Kidney glomerular epithelial cell (primary cell): ENCODE data around the gene IDH1.
"Not testable (repeated sequence)": the region's sequence is repeated elsewhere in the genome, so short reads cannot be mapped to it uniquely, and the experiment has no call there.

Experiments
- DNase-seq: peaks from one replicate; lab custom pipeline; 2025; lab: John Stamatoyannopoulos, UW

Gene IDH1

DNA sequence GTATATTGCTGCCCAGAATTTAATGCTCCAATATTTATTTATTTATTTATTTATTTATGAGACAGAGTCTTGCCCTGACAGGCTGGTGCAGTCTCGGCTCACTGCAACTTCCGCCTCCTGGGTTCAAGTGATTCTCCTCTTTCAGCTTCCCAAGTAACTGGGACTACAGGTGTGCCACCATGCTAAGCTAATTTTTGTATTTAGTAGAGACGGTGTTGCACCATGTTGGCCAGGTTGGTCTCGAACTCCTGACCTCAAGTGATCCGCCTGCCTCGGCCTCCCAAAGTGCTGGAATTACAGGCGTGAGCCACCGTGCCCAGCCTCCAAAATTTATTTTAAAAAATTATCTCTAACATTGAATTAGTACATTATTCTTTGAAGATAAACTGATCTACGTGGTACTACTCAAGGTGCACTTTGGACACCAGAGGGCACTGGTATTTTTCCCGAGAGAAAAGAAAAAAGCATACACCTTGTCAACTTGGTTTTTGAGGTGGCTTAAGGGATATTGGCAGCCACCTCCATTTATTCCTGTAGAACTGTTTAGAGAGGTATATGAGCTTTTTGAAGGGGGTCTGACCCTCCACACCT lies 1.4 kb upstream of the IDH1 start:
- DNase-seq, result no peak

DNA sequence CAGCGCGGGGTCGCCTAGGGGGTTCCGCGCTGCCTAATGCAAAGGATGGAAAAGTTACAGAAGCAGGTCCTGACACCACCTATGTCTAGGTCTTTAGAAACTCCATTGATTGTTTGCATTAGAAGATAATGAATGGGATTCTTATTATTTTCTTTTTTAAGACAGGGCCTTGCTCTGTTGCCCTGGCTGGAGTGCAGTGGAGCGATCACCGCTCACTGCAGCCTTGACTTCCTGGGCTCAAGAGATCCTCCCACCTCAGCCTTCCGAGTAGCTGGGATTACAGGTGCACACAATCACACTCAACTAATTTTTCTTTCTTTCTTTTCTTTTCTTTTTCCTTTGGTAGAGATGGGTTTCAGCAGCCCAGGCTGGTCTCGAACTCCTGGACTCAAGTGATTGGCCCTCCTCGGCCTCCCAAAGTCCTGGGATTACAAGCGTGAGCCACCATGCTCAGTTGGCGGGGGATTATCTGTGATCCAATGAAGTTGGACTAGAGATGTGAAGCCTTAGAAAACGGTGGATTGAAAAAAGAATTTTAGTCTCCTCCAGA lies 761 bp upstream of the IDH1 start:
- no peak for DNase-seq

DNA sequence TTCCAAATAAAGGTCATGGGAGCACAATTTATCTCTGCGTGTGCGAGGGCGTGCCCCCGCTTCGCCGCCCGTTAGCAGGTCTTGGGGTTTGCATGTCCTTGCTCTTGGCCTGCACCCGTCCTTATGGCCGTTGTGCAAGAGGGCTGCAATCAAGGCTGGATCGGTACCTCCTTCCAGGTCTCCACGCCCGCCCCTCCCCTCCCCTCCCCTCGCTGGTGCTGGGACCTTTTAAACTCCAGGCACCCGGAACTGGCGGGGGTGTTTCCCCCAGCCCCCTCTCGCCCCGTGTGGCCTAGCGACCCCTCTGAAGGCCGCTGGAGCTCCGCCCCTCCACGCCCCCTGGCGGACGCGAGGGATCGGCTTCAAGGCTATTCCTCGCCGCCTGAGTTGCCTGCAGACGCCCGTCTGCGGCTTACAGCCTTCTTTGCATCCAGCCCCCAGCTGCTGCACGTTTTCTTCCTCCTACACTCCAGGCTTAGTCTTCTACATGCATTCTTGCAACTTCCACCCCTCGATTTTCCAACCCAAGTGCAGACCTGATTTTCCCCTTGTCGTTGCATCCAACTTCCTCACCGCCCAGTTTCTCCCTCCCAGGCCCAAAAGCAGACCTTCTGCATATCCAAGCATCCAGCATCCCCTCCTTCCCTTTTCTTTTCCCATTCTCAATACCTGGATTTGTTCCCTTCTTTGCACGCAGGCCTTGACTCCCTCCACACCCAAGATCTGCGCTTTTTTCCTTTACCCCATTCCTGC lies 577 bp downstream of the IDH1 start:
- peak; percentile 51 for DNase-seq

GRCh38 chr2:208253600-208254117 lies 1.2 kb downstream of the IDH1 start:
- DNase-seq, result peak; percentile 18

DNA sequence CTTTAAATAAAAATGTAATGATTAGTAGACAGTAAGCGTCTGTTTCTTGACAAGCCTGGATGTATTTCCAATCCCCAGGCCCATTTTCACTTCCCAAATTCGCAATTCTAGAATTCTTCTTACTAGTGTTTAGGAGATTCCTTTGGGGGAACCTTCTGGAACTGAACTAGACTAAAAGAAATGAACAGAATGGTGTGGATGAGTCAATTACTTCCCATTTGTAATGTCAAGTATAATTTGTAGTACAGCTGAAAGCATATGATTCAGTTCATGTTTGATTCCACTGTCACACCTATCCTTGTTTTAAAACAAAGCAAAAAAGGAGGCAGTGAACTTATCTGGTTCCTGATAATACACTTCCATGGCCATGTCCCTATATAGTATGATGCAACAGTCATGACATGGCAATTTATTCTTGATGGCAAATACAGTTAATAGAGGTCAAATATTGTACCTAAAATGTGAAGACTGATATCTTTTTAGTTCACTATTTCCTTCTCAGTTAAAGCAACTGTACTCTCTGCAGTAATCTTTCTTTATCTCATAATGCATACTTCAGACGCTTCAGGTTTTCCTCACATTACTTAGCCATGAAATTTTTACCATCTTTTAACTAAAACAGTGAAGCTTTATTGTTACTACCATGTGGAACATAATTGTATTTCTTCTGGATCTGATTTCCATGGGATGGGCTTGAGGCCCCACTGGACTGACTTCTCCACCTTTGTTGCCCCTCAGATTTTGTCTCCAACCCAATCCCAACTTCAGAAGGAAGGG lies 2.0 kb downstream of the IDH1 start:
- DNase-seq, result no peak

- no peak for DNase-seq
Observed at GRCh38 chr2:208251098-208251497, 3.8 kb downstream of the IDH1 start.

DNA sequence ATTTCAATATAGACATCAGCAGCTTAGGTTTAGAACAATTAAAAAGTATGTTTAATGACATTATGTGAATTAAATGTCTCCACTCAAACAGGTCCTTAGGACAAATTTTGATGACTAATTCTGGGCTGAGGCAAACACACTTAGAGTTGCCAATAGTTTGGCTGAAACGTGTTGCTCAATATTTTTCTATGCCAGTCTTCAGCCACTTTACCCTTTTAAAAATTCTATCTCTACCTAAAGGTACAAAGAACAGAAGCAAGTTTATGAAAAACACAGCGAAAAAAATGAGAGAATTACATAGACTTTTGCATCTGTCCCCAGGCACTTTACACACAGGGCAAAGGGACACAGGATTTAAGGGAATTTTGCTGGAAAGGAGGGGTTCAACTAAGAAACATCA lies 4.5 kb downstream of the IDH1 start:
- DNase-seq, result no peak

DNA sequence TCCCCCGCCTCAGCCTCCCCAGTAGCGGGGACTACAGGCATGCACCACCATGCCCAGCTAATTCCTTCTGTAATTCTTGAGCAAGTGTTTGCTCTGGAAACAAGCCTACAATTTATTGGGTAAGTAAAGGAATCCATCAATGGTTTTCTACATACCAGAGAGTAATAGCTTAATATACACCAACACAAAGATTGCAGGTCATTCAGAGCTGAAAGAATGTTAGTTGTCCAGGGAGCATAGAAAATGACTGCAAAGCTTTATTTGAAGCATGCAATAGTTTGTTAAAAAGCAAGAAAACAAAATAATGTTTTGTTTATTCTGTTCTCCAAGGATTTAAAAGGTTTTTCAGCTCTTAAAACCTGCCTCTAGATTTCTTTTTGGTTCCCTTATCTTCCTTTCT lies 5.6 kb downstream of the IDH1 start:
- no peak for DNase-seq

DNA sequence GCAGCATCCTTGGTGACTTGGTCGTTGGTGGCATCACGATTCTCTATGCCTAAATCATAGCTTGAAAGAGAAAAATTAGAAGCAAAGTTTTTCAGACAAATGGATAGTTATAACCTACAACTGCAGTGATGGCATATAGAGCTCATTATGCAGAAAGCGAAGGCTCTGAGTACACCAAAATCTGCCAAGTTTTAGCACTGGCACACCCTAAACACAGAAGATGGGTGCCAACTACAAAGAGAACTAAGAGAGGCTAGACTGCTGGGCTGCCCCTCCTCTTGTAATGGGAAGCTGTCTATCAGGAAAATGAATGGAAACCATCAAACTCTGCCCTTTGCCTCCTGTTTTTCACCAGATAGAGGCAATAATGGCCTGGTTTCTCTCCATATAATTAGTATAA lies 6.3 kb downstream of the IDH1 start:
- no peak for DNase-seq

DNA sequence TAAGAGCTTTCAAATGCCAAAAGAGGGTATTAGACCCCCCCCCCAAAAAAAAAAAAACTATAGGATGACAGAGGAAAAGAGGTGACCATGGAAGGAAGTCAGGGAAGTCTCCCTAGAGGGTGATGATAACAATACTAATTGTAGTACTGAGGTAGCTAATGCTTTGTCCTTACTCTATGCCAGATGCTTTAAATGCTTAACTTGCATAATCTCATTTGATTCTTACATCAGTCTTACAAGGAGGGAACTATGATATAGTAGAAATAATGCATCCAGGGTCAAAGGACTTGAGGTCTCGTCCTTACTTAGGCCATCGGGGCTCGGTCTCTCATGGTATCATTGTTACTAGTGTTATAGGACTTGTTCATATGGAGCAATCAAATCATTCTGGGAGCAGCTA lies 9.1 kb downstream of the IDH1 start:
- DNase-seq, result no peak

DNA sequence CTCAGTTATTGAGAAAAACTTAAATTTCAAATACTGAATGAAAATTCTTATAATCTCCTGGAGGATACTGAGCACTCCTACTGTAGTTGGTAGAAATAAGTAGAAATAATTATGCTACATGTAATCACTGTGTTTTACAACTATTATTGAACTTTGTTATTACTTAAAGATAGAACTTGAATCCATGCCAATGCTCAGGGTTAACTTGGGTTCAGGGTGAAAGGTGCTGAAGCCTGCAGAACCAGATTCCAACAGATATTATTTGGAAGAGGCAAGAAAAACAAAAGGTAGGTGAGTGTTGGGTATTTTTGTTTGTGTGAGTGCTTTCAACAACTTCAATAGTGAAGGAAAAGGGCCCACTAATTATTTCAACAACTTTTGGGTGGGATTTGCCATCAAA lies 10.4 kb downstream of the IDH1 start:
- DNase-seq, result no peak

GRCh38 chr2:208240619-208241209 lies 14.2 kb downstream of the IDH1 start:
- no peak for DNase-seq

GRCh38 chr2:208239770-208240493 lies 14.9 kb downstream of the IDH1 start:
- no peak for DNase-seq

- no peak for DNase-seq
Observed at GRCh38 chr2:208235860-208236259, 19.0 kb downstream of the IDH1 start.

GRCh38 chr2:208234786-208235185 lies 20.1 kb downstream of the IDH1 start:
- DNase-seq, result no peak

DNA sequence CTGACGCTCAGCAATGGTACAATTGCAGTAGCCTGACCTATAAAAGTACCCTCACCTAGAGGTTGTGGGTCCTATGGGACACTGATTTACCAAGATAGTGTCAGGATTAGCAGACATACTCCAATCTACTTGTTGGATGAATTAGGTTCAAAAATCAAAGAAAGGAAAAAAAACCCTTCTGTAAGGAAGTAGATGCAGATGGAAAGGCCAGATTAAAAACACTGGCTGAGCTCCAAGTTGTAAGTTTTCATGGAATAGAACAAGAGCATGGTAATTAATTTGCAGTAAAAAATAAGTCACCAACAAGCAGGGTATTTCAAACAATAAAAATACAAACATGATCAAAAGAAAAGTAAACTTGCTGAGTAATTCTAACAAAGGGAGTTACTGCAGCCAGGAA lies 26.4 kb downstream of the IDH1 start:
- no peak for DNase-seq

DNA sequence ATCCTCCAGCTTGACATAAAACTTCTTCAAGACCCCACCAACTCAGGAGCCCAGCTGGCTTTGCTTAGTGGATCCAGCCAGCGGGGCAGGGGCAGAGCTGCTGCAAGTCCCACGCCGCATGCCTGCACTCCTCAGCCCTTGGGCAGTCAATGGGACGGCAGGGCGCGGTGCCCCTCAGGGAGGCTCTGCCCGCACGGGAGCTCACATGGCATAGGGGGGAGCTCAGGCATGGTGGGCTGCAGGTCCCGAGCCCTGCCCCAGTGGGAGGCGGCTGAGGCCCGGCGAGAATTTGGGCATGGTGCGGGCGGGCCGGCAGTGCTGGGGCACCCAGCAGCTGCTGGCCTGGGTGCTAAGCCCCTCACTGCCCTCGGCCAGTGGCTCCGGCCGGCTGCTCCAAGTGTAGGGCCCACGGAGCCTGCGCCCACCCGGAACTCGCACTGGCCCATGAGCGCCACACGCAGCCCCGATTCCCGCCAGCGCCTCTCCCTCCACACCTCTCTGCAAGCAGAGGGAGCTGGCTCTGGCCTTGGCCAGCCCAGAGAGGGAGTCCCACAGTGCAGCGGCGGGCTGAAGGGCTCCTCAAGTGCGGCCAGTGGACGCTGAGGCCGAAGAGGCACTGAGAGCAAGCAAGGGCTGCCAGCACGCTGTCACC lies 27.2 kb downstream of the IDH1 start:
- DNase-seq, result no peak

- no peak for DNase-seq
Observed at GRCh38 chr2:208224802-208225201, 30.1 kb downstream of the IDH1 start.

DNA sequence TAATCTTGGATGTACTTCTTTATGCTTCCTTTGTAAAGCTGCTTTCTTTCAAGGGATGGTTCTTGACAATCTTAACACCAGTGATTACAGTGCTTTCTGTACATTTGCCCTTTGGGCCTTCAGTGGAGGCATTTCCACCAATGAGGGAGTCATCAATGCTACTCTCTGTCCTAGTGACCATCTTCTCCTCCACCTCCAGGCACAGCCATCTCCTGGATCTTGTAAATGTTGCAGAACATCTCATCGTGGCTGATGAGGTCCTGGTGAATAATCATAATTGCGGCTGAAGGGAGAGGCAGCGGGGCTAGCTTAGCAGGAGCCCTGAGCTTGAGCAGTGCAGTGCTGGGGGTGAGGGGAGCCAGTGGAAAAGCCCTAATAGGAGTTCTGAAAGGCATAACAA lies 32.5 kb downstream of the IDH1 start:
- DNase-seq, result no peak

- DNase-seq, result not testable (repeated sequence)
Observed at GRCh38 chr2:208221873-208222272, 33.0 kb downstream of the IDH1 start.
